GM12875 (cell line): ENCODE data around the gene XDH.

Experiments
- H3K4me3 ChIP-seq: one replicate; pipeline ENCODE4 v1.5.1; 2011; ENCODE audit warnings: low read depth, low read length, control low read depth
- TF ChIP-seq, protein P1 (sequence below): IDR thresholded peaks from 2 replicates; pipeline ENCODE4 v1.5.1; 2011; ENCODE audit warnings: low read depth, mild to moderate bottlenecking, control low read depth, inconsistent platforms, low read length, moderate library complexity, borderline replicate concordance; ENCODE audit not compliant: insufficient read depth

Gene XDH

DNA sequence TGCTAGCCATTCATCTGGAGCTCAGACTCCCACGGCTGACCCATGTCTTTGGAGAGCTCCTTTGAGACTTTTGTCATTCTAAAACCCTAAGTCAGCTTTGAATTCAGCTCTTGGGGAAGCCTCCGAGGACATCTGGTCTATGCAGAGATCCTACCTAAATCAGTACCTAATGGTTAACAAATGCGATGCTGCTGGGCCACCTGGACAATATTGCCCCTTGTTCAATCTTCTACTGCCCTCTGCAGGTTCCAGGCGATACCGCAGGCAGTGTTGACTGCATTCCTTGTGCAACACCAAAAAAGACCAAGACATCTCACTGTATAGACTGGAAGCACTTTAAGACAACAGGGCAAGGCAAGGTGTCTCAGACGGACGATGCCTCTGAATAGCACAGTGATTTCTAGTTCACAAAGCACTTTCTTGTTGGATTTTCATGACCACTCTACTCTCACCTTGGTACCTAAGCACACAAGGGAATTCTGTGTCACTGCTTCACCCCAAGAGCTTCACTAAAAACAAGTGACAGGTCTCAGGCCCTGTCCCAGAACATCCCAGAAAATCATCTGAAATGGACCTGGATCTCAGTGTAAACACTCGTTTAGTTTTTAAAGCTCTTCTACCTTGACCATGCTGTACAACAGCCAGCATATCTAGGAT is 80.9 kb downstream of the XDH start:
- TF ChIP-seq, protein P1, sequence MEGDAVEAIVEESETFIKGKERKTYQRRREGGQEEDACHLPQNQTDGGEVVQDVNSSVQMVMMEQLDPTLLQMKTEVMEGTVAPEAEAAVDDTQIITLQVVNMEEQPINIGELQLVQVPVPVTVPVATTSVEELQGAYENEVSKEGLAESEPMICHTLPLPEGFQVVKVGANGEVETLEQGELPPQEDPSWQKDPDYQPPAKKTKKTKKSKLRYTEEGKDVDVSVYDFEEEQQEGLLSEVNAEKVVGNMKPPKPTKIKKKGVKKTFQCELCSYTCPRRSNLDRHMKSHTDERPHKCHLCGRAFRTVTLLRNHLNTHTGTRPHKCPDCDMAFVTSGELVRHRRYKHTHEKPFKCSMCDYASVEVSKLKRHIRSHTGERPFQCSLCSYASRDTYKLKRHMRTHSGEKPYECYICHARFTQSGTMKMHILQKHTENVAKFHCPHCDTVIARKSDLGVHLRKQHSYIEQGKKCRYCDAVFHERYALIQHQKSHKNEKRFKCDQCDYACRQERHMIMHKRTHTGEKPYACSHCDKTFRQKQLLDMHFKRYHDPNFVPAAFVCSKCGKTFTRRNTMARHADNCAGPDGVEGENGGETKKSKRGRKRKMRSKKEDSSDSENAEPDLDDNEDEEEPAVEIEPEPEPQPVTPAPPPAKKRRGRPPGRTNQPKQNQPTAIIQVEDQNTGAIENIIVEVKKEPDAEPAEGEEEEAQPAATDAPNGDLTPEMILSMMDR: peak; percentile 93

DNA sequence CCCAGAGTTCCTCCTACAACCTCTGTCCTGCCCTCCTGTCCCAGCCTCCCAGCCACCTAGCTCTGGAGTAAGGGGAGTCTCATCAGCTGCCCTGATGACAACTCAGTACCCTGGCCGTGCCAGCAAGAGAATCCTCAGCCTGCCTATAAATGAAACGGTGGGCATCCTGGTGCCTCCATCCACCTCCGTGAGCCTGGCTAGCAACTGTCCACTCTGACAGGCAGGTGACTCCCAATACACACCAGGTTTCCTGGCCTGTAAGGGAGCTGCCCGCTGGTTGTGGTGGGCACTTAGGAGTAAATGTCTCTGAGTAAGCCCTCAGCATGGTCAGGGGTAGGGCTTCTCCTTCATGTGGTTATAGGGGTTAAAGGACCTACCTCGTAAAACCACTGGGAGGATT is 81.5 kb downstream of the XDH start:
- H3K4me3 ChIP-seq: no peak overlapping the region
- TF ChIP-seq, protein P1: no peak

More for the DNA sequence above, 80.9 kb downstream of the XDH start:
- H3K4me3 ChIP-seq: no peak overlapping the region

DNA sequence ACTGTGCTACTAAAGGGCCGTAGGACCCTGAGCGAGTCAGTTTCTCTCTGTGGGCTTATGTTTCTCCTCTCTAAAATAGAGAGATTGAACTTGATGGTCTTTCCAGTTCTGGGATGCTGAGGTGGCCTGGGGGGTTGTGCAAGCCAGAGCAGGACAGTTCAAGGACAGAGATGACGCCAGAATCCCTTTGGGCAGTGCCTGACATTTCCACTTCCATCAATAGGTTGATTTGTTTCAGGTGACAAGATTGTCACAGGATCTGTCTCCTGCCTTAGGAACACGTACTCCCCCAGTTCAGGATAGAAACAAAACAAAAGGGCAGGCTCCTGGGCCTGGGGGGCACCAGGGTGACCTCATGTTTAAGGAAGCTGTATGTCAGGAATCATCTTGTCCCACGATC is 82.0 kb downstream of the XDH start:
- TF ChIP-seq, protein P1: no peak
- no peak overlapping the region for H3K4me3 ChIP-seq

DNA sequence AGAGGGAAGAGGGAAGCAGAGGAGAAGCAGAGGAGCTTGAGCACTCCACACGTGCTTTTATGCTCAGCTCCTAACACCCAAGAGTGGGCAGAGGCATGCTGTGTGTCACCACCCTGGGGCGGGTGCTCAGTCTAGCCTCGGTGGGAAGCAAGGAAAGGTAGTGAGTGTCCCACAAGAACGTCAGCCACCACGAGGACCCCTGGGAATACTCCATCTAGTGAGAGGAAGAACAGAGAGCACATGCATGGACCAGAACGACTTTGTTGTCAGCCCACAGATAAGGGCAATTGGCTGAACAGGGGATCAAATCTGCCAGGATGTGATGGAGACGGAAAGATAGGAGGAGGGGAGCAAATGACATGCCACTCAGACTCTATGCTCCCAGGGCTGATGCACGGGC is 83.4 kb downstream of the XDH start:
- TF ChIP-seq, protein P1: no peak
- no peak overlapping the region for H3K4me3 ChIP-seq

DNA sequence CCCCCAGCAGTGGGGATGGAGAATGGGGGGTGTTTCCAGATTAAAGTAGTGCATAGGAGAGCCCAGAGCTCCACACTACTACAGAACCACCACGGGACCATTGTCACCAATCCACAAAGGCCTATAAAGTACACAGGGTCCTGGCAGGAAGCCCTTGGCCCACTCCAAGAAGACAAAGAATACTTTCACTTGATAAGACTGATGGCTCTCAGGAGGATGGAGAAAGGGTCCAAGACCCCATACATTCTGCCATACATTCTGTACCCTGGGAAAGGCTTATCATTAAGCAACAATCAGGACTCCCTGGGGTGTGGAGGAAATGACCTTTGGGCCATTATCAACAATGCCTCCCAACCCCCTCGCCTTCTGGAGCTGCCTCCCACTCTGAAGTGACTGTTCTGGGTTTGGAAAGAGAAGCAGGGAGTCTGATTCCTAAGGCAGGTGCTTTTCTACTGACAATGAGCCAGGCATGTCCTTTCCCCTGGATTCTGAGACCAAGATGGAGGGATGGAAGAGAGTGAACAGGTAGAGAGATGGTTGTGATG is 85.4 kb downstream of the XDH start:
- TF ChIP-seq, protein P1: no peak
- no peak overlapping the region for H3K4me3 ChIP-seq

DNA sequence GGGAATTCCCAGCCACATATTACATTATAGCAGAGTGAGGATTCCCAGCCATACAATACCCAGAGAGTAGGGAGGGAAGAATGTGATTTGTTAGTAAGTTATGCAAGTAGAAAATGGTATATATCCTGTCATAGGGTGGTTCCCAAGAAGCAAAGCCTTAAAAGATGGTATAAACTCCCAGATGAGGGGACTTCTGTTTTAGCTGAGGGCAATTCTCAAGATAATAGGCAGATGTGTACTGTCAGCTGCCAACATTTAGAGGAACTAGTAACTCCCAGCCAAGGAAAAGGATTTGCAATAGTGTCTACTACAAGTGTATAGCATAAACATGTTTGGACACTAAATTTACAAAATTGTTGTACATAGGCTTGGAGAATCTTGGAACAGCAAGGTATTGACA is 86.5 kb downstream of the XDH start:
- H3K4me3 ChIP-seq: no peak overlapping the region
- TF ChIP-seq, protein P1: no peak

DNA sequence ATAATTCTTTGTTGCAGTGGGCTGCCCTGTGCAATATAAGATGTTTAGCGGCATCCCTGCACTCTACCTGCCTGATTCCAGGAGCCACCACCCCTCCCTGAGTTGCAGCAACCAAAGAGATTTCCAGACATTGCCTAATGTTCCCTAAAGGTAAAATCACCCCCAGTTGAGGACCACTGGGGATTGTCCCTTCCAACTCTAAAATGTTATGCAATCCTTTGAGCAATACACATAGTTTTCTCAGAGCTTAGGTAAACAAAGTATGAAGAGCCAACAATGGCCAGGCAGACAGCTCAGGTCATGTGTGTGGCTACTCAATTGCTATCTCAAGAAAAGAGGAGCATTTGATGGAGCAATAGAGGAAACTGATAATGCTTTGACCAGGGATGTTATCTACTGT is 87.0 kb downstream of the XDH start:
- TF ChIP-seq, protein P1: no peak
- H3K4me3 ChIP-seq: no peak overlapping the region
